Panc1 (cell line): ENCODE data around the gene RTN4IP1. TPM values are rescaled to one million over a fixed set of nuclear protein-coding genes. Genes with fewer than 3 reads are reported as not detected.

Source experiments
- ATAC-seq: fragments of 200-7000 bp; cut with Tn5 transposase; 2 replicates; pipeline ENCODE4 v1.9.1; 2020; ENCODE audit warnings: mild to moderate bottlenecking, moderate library complexity
- BruUV-seq: library from RNA; stranded (reverse); fragments of 400-500 nt; replicated peaks from 2 replicates; lab custom pipeline; 2021; lab: Mats Ljungman, UMichigan
- CTCF ChIA-PET: fragments of 300-600 bp; sonication (Branson Sonifier 250); formaldehyde crosslinking; loops from one replicate; lab custom pipeline; 2022; ENCODE audit warnings: antibody characterized with exemption; lab: Charles Lee
- POLR2A ChIA-PET: fragments of 300-600 bp; sonication (Branson Sonifier 250); formaldehyde crosslinking; loops from one replicate; lab custom pipeline; 2022; ENCODE audit warnings: antibody characterized with exemption; lab: Charles Lee
- DNase-seq: peaks from one replicate; pipeline ENCODE4 v3.0.0-alpha.2; 2010; ENCODE audit warnings: low read depth, low spot score
- H3K27ac ChIP-seq: 2 replicates; pipeline ENCODE4 v1.5.1; 2011; ENCODE audit warnings: mild to moderate bottlenecking, low read length, inconsistent platforms
- H3K27me3 ChIP-seq: fragments of 200-500 bp; sonication (Bioruptor generic); 2 replicates; pipeline ENCODE4 v1.6.0; 2014; ENCODE audit warnings: low read length, inconsistent platforms; ENCODE audit not compliant: control insufficient read depth, insufficient read depth
- H3K36me3 ChIP-seq: fragments of 200-500 bp; sonication (Bioruptor generic); 2 replicates; pipeline ENCODE4 v1.5.1; 2014; ENCODE audit warnings: inconsistent platforms, mild to moderate bottlenecking, low read length, moderate library complexity; ENCODE audit not compliant: control insufficient read depth, insufficient read depth
- H3K4me1 ChIP-seq: 2 replicates; pipeline ENCODE4 v1.5.1; 2011; ENCODE audit warnings: inconsistent platforms, mild to moderate bottlenecking, low read length, moderate library complexity; ENCODE audit not compliant: control insufficient read depth, insufficient read depth
- H3K4me3 ChIP-seq, 2 experiments: 2 replicates each; pipeline ENCODE4 v1.5.1; 2011 to 2012; ENCODE audit warnings: low read depth in 2 of 2, low read length in 2 of 2, mild to moderate bottlenecking in 2 of 2, inconsistent platforms in 1 of 2, moderate library complexity in 1 of 2
- H3K9me3 ChIP-seq: fragments of 200-500 bp; sonication (Bioruptor generic); 2 replicates; pipeline ENCODE4 v1.5.1; 2014; ENCODE audit warnings: low read depth, mild to moderate bottlenecking, inconsistent platforms, low read length, moderate library complexity; ENCODE audit not compliant: control insufficient read depth, insufficient read depth
- POLR2AphosphoS5 ChIP-seq: IDR thresholded peaks from 2 replicates; pipeline ENCODE4 v1.6.1; 2012; ENCODE audit warnings: mild to moderate bottlenecking, low read depth, low read length, moderate library complexity
- SIN3A ChIP-seq: IDR thresholded peaks from 2 replicates; pipeline ENCODE4 v1.6.1; 2012; ENCODE audit warnings: low read depth, mild to moderate bottlenecking, low read length, moderate library complexity, borderline replicate concordance; ENCODE audit not compliant: insufficient read depth
- TCF7L2 ChIP-seq: IDR thresholded peaks from 2 replicates; pipeline ENCODE4 v1.6.1; 2011; ENCODE audit warnings: mild to moderate bottlenecking, low read depth, low read length, inconsistent platforms
- in situ Hi-C: cut with HindIII; loops from 2 replicates; pipeline ENCODE4 v1.10.0; 2016; ENCODE audit warnings: low sequenced_read_pairs, low pct_unique_long_range_greater_than_20kb
- intact Hi-C: fragments of 100-400 bp; cut with micrococcal nuclease; formaldehyde crosslinking; loops from one replicate; pipeline ENCODE4 v1.10.0; 2022; ENCODE audit not compliant: unreplicated experiment
- total RNA-seq: library from RNA; stranded (reverse); gene quantifications from one replicate; pipeline ENCODE4 v1.2.1, GENCODE V29; 2021; ENCODE audit not compliant: unreplicated experiment
- TF ChIP-seq, protein P1 (sequence below), 2 experiments: IDR thresholded peaks; 2 replicates each; pipeline ENCODE4 v1.6.1; 2011 to 2012; ENCODE audit warnings: low read depth in 2 of 2, control low read depth in 1 of 2, low read length in 1 of 2, mild to moderate bottlenecking in 1 of 2, moderate library complexity in 1 of 2; ENCODE audit not compliant: insufficient read depth in 1 of 2
- TF ChIP-seq, protein P2 (sequence below): fragments of 450-650 bp; IDR thresholded peaks from 2 replicates; pipeline ENCODE4 v1.5.1; 2017; ENCODE audit warnings: mild to moderate bottlenecking

Gene RTN4IP1
- total RNA-seq, 1 experiment from 2014 or later: 9.4 TPM

DNA sequence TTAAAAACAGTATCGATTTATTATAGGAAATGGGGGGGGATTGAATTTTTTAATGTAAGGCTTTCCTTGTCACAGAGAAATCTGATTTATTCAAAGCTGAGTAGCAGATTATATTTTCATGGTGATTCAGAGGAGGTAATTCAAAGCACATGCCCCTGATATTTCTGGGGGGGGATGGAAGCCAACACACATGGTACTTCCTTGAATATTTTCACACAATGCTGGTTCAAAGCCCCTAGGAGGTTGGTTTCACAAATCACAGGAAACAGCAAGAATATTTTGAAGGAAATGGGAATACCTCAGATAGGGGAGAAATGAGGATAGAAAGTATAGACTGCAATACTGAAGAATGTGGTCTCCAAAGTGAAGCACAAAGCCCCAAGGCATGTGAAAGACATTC lies 98.8 kb downstream of the RTN4IP1 start:
- no peak for ATAC-seq
- Histone ChIP-seq H3K27me3 (no peaks in the 10 kb centered on the region), H3K27ac (no peak overlapping the region), H3K4me1 (peaks cover 20% of the 10 kb centered on the region), H3K4me3 (no peak overlapping the region), H3K36me3 (peaks cover 20% of the 10 kb centered on the region), H3K9me3 (no peaks in the 10 kb centered on the region)
- intact Hi-C loops: no loop called here
- no TSS peak for BruUV-seq
- no peak for DNase-seq
- ChIA-PET CTCF (no interaction called here), POLR2A (interaction anchor here (0.6 kb wide), 1 partner anchor 25 kb away, joined by 7 read pairs; no protein-coding TSS in a partner anchor)
- in situ Hi-C loops: no loop called here
- no peak for TF ChIP-seq SIN3A
- no peak for TF ChIP-seq TCF7L2
- TF ChIP-seq POLR2AphosphoS5: no peak
- TF ChIP-seq, protein P1, sequence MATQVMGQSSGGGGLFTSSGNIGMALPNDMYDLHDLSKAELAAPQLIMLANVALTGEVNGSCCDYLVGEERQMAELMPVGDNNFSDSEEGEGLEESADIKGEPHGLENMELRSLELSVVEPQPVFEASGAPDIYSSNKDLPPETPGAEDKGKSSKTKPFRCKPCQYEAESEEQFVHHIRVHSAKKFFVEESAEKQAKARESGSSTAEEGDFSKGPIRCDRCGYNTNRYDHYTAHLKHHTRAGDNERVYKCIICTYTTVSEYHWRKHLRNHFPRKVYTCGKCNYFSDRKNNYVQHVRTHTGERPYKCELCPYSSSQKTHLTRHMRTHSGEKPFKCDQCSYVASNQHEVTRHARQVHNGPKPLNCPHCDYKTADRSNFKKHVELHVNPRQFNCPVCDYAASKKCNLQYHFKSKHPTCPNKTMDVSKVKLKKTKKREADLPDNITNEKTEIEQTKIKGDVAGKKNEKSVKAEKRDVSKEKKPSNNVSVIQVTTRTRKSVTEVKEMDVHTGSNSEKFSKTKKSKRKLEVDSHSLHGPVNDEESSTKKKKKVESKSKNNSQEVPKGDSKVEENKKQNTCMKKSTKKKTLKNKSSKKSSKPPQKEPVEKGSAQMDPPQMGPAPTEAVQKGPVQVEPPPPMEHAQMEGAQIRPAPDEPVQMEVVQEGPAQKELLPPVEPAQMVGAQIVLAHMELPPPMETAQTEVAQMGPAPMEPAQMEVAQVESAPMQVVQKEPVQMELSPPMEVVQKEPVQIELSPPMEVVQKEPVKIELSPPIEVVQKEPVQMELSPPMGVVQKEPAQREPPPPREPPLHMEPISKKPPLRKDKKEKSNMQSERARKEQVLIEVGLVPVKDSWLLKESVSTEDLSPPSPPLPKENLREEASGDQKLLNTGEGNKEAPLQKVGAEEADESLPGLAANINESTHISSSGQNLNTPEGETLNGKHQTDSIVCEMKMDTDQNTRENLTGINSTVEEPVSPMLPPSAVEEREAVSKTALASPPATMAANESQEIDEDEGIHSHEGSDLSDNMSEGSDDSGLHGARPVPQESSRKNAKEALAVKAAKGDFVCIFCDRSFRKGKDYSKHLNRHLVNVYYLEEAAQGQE (IDR thresholded peaks at IDR 0.05; ENCODE audit: insufficient read depth in 1 of 2, low read depth in 2 of 2, low read length in 1 of 2): no peak
- TF ChIP-seq, protein P2, sequence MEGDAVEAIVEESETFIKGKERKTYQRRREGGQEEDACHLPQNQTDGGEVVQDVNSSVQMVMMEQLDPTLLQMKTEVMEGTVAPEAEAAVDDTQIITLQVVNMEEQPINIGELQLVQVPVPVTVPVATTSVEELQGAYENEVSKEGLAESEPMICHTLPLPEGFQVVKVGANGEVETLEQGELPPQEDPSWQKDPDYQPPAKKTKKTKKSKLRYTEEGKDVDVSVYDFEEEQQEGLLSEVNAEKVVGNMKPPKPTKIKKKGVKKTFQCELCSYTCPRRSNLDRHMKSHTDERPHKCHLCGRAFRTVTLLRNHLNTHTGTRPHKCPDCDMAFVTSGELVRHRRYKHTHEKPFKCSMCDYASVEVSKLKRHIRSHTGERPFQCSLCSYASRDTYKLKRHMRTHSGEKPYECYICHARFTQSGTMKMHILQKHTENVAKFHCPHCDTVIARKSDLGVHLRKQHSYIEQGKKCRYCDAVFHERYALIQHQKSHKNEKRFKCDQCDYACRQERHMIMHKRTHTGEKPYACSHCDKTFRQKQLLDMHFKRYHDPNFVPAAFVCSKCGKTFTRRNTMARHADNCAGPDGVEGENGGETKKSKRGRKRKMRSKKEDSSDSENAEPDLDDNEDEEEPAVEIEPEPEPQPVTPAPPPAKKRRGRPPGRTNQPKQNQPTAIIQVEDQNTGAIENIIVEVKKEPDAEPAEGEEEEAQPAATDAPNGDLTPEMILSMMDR: no peak

DNA sequence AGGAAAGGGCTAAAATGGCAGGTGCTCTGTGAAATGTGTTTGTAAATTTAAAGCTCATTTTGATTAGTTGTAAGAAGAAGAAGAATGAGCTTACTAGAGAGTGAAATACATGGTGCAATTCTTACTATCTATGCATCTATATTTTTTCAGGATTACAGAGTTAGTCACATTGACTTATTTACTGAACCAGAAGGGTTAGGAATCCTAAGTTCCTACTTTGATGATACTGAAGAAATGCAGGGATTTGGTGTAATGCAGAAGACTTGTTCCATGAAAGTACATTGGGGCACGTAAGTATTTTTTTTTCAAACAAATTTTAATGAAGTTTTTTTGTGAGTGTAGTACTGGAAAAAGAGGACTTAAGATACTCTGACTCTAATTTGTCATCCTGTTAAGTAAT lies 99.3 kb downstream of the RTN4IP1 start:
- no peak overlapping the region for H3K27ac ChIP-seq
- no peaks in the 10 kb centered on the region for H3K27me3 ChIP-seq
- H3K36me3 ChIP-seq: peaks cover 22% of the 10 kb centered on the region
- no peak for TF ChIP-seq SIN3A
- TF ChIP-seq, protein P2: no peak
- no peak for TF ChIP-seq TCF7L2
- TF ChIP-seq POLR2AphosphoS5: no peak
- TF ChIP-seq, protein P1 (IDR thresholded peaks at IDR 0.05; ENCODE audit: insufficient read depth in 1 of 2, low read depth in 2 of 2, low read length in 1 of 2): no peak
- no TSS peak for BruUV-seq
- peaks cover 24% of the 10 kb centered on the region for H3K4me1 ChIP-seq
- ChIA-PET CTCF (no interaction called here), POLR2A (no interaction called here)
- DNase-seq: no peak
- intact Hi-C loops: no loop called here
- in situ Hi-C loops: no loop called here
- no peak for ATAC-seq
- H3K4me3 ChIP-seq: no peak overlapping the region
- H3K9me3 ChIP-seq: no peaks in the 10 kb centered on the region
